Keratinocyte (primary cell): ENCODE measurements around the gene ALOX5.

Experiments used
- EZH2 ChIP-seq: IDR thresholded peaks from one replicate; pipeline ENCODE4 v1.6.1; 2012; ENCODE audit warnings: inconsistent platforms, mild to moderate bottlenecking, low read length, moderate library complexity
- TF ChIP-seq, protein P1 (sequence below), 3 experiments: IDR thresholded peaks in 1 of 3; conservative IDR thresholded peaks in 1 of 3; optimal IDR thresholded peaks in 1 of 3; 2 replicates in 2 of 3; 3 replicates in 1 of 3; pipeline versions ENCODE3 to v1.5.1; 2011; ENCODE audit warnings: low read length in 3 of 3, mild to moderate bottlenecking in 3 of 3, moderate library complexity in 2 of 3, control low read depth in 1 of 3, inconsistent platforms in 1 of 3; ENCODE audit not compliant: insufficient read depth in 2 of 3; ENCODE audit errors: extremely low read depth in 1 of 3

DNA sequence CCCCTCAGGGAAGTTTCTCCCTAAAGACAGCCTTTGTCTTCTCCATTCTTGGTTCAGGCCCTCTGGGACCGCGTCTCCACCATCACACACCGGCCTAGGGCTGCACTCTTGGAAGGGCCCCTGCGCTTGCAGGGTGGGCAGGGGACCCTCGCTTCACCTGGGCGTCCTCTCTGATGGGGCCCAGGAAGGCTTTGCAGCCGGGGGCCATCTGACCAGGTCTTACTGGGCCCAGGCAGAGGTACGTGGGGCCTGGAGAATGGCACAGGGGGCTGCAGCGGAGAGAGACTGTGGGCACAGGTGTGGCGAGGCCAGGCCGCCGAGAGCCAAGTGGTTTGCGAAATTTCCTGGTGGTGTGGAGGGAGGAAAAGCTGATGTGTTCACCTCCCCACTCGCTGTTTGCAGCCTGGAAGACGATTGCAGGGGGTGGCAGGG lies 44.4 kb downstream of the ALOX5 start:
- TF ChIP-seq, protein P1, sequence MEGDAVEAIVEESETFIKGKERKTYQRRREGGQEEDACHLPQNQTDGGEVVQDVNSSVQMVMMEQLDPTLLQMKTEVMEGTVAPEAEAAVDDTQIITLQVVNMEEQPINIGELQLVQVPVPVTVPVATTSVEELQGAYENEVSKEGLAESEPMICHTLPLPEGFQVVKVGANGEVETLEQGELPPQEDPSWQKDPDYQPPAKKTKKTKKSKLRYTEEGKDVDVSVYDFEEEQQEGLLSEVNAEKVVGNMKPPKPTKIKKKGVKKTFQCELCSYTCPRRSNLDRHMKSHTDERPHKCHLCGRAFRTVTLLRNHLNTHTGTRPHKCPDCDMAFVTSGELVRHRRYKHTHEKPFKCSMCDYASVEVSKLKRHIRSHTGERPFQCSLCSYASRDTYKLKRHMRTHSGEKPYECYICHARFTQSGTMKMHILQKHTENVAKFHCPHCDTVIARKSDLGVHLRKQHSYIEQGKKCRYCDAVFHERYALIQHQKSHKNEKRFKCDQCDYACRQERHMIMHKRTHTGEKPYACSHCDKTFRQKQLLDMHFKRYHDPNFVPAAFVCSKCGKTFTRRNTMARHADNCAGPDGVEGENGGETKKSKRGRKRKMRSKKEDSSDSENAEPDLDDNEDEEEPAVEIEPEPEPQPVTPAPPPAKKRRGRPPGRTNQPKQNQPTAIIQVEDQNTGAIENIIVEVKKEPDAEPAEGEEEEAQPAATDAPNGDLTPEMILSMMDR (optimal IDR thresholded peaks at IDR 0.05 in 1 of 3, IDR thresholded peaks at IDR 0.05 in 1 of 3, conservative IDR thresholded peaks at IDR 0.05 in 1 of 3; ENCODE audit: extremely low read depth in 1 of 3, insufficient read depth in 2 of 3, low read length in 3 of 3): no peak
- no peak for TF ChIP-seq EZH2
